Astrocyte (in vitro differentiated cells and primary cell): ENCODE data around the gene TSC1. TPM values are rescaled to one million over a fixed set of nuclear protein-coding genes. Genes with fewer than 3 reads are reported as not detected.

Source experiments
- DNase-seq: peaks from one replicate; pipeline ENCODE4 v3.0.0-alpha.2; 2010; ENCODE audit warnings: low read depth
- FAIRE-seq: peaks from 2 replicates; lab custom pipeline; 2011; peaks lifted over from hg19 to GRCh38; lab: Jason Lieb, UNC
- H2AFZ ChIP-seq: 2 replicates; pipeline ENCODE4 v1.6.0; 2012; ENCODE audit warnings: low read depth, low read length, inconsistent platforms
- H3K27ac ChIP-seq: 2 replicates; pipeline ENCODE4 v1.5.1; 2011; ENCODE audit warnings: low read depth, low read length, inconsistent platforms
- H3K27me3 ChIP-seq: 2 replicates; pipeline ENCODE4 v1.6.0; 2011; ENCODE audit warnings: low read length, inconsistent platforms; ENCODE audit not compliant: insufficient read depth
- H3K36me3 ChIP-seq: 2 replicates; pipeline ENCODE4 v1.5.1; 2011; ENCODE audit warnings: low read length, inconsistent platforms; ENCODE audit not compliant: insufficient read depth
- H3K4me1 ChIP-seq: 2 replicates; pipeline ENCODE4 v1.5.1; 2011; ENCODE audit warnings: low read length, inconsistent platforms; ENCODE audit not compliant: insufficient read depth
- H3K4me2 ChIP-seq: 2 replicates; pipeline ENCODE4 v1.6.0; 2012; ENCODE audit warnings: low read length, inconsistent platforms
- H3K4me3 ChIP-seq: 2 replicates; pipeline ENCODE4 v1.5.1; 2011; ENCODE audit warnings: low read depth, mild to moderate bottlenecking, low read length, inconsistent platforms; ENCODE audit not compliant: insufficient read depth
- H3K79me2 ChIP-seq: 2 replicates; pipeline ENCODE4 v1.6.0; 2012; ENCODE audit warnings: mild to moderate bottlenecking, low read length, inconsistent platforms; ENCODE audit not compliant: insufficient read depth
- H3K9ac ChIP-seq: 2 replicates; pipeline ENCODE4 v1.6.0; 2012; ENCODE audit warnings: mild to moderate bottlenecking, low read length, inconsistent platforms
- H3K9me3 ChIP-seq: 2 replicates; pipeline ENCODE4 v1.5.1; 2012; ENCODE audit warnings: low read depth, mild to moderate bottlenecking, low read length, inconsistent platforms; ENCODE audit not compliant: insufficient read depth
- H4K20me1 ChIP-seq: 2 replicates; pipeline ENCODE4 v1.6.0; 2012; ENCODE audit warnings: low read length, inconsistent platforms; ENCODE audit not compliant: insufficient read depth
- H3K27ac Mint-ChIP-seq: one replicate; pipeline ENCODE4 v1.8.0; 2021; ENCODE audit warnings: mild to moderate bottlenecking, mixed read lengths; ENCODE audit not compliant: unreplicated experiment
- H3K27me3 Mint-ChIP-seq: one replicate; pipeline ENCODE4 v1.8.0; 2021; ENCODE audit warnings: low read depth, mixed read lengths; ENCODE audit not compliant: unreplicated experiment
- H3K36me3 Mint-ChIP-seq: one replicate; pipeline ENCODE4 v1.8.0; 2021; ENCODE audit warnings: low read depth, mixed read lengths; ENCODE audit not compliant: unreplicated experiment
- H3K4me1 Mint-ChIP-seq: one replicate; pipeline ENCODE4 v1.8.0; 2021; ENCODE audit warnings: low read depth, mixed read lengths; ENCODE audit not compliant: unreplicated experiment
- H3K4me3 Mint-ChIP-seq: one replicate; pipeline ENCODE4 v1.8.0; 2021; ENCODE audit warnings: mild to moderate bottlenecking, moderate library complexity, mixed read lengths; ENCODE audit not compliant: unreplicated experiment
- H3K9me3 Mint-ChIP-seq: one replicate; pipeline ENCODE4 v1.8.0; 2021; ENCODE audit warnings: mild to moderate bottlenecking, mixed read lengths; ENCODE audit not compliant: unreplicated experiment
- CTCF ChIP-seq: IDR thresholded peaks from 2 replicates; pipeline ENCODE4 v1.5.1; 2011; ENCODE audit warnings: low read depth, mild to moderate bottlenecking, inconsistent platforms, low read length, moderate library complexity; ENCODE audit not compliant: insufficient read depth
- EZH2 ChIP-seq: IDR thresholded peaks from 2 replicates; pipeline ENCODE4 v1.6.1; 2012; ENCODE audit warnings: mild to moderate bottlenecking, low read length, inconsistent platforms; ENCODE audit not compliant: insufficient read depth
- total RNA-seq: library from RNA; stranded (reverse); gene quantifications from 2 replicates; pipeline ENCODE4 v1.2.1, GENCODE V29; 2021

The TSC1 gene
- total RNA-seq, 1 donor from 2014 or later, result 50.6 TPM

GRCh38 chr9:132864691-132865090 lies 79.7 kb downstream of the TSC1 start:
- Mint-ChIP-seq H3K4me3 (no peak overlapping the region), H3K27ac (no peak overlapping the region), H3K36me3 (no peaks in the 10 kb centered on the region), H3K4me1 (no peaks in the 10 kb centered on the region), H3K27me3 (peaks cover 42% of the 10 kb centered on the region), H3K9me3 (no peaks in the 10 kb centered on the region)
- TF ChIP-seq EZH2 (no peak), CTCF (no peak)
- H3K4me2 ChIP-seq, result no peak overlapping the region
- DNase-seq, result no peak
- no peak for FAIRE-seq
- H3K27me3 ChIP-seq, result peaks cover 11% of the 10 kb centered on the region
- no peak overlapping the region for H3K9ac ChIP-seq
- H3K27ac ChIP-seq, result no peak overlapping the region
- no peaks in the 10 kb centered on the region for H3K4me1 ChIP-seq
- no peak overlapping the region for H3K4me3 ChIP-seq
- no peaks in the 10 kb centered on the region for H3K79me2 ChIP-seq
- H4K20me1 ChIP-seq, result no peaks in the 10 kb centered on the region
- H2AFZ ChIP-seq, result no peak overlapping the region
- H3K9me3 ChIP-seq, result no peaks in the 10 kb centered on the region
- no peaks in the 10 kb centered on the region for H3K36me3 ChIP-seq

GRCh38 chr9:132864277-132864676 lies 80.1 kb downstream of the TSC1 start:
- H3K4me2 ChIP-seq, result no peak overlapping the region
- H3K27ac ChIP-seq, result no peak overlapping the region
- Mint-ChIP-seq H3K36me3 (no peaks in the 10 kb centered on the region), H3K27ac (no peak overlapping the region), H3K27me3 (peaks cover 45% of the 10 kb centered on the region), H3K4me1 (no peaks in the 10 kb centered on the region), H3K4me3 (no peak overlapping the region), H3K9me3 (no peaks in the 10 kb centered on the region)
- no peaks in the 10 kb centered on the region for H4K20me1 ChIP-seq
- no peaks in the 10 kb centered on the region for H3K79me2 ChIP-seq
- no peak overlapping the region for H3K9ac ChIP-seq
- peaks cover 11% of the 10 kb centered on the region for H3K27me3 ChIP-seq
- TF ChIP-seq CTCF (no peak), EZH2 (no peak)
- H3K4me3 ChIP-seq, result no peak overlapping the region
- no peaks in the 10 kb centered on the region for H3K4me1 ChIP-seq
- DNase-seq, result no peak
- no peaks in the 10 kb centered on the region for H3K9me3 ChIP-seq
- no peak for FAIRE-seq
- no peak overlapping the region for H2AFZ ChIP-seq
- H3K36me3 ChIP-seq, result no peaks in the 10 kb centered on the region

GRCh38 chr9:132863096-132863495 lies 81.3 kb downstream of the TSC1 start:
- no peaks in the 10 kb centered on the region for H3K9me3 ChIP-seq
- no peak overlapping the region for H3K27ac Mint-ChIP-seq
- TF ChIP-seq CTCF, result no peak
- no peak for TF ChIP-seq EZH2
- H3K36me3 ChIP-seq, result no peaks in the 10 kb centered on the region
- no peaks in the 10 kb centered on the region for H3K4me1 ChIP-seq
- peaks cover 1% of the 10 kb centered on the region for H3K36me3 Mint-ChIP-seq
- DNase-seq, result no peak
- peaks cover 14% of the 10 kb centered on the region for H3K27me3 ChIP-seq
- H3K4me3 Mint-ChIP-seq, result no peak overlapping the region
- H2AFZ ChIP-seq, result no peak overlapping the region
- no peak overlapping the region for H3K9ac ChIP-seq
- FAIRE-seq, result no peak
- H3K4me2 ChIP-seq, result no peak overlapping the region
- H3K4me1 Mint-ChIP-seq, result no peaks in the 10 kb centered on the region
- H3K27ac ChIP-seq, result no peak overlapping the region
- H3K4me3 ChIP-seq, result no peak overlapping the region
- no peaks in the 10 kb centered on the region for H3K9me3 Mint-ChIP-seq
- no peaks in the 10 kb centered on the region for H3K79me2 ChIP-seq
- H4K20me1 ChIP-seq, result no peaks in the 10 kb centered on the region
- peaks cover 48% of the 10 kb centered on the region for H3K27me3 Mint-ChIP-seq
